NCI-H748 (cell line): ENCODE results near the gene UBQLN1.
A peak's percentile ranks its signal among the peaks of the same experiment; 100 is the strongest.
"Not testable (repeated sequence)": the region's sequence is repeated elsewhere in the genome, so short reads cannot be mapped to it uniquely, and the experiment has no call there.

Experiments used
- DNase-seq: peaks from one replicate; lab custom pipeline; 2025; ENCODE audit not compliant: unreplicated experiment; lab: John Stamatoyannopoulos, UW

The UBQLN1 gene

DNA sequence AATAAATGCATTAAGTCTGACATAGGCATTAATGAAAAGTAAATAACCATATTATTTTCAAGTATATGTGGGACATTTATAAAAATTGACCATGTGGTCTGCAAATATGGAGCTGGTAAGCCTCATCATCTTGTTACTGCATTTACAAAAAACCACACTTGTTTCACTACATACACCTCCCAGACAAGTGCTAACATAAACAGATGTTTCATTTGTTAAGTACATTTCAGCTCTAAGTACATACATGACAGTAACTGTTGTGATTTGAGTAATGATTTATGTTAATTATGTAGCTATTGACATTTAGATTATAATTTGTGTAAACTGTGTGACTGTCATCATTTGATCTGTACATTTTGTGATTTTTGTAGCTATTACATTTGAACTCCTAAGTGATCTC, 70.9 kb downstream of the UBQLN1 start:
- no peak for DNase-seq

- no peak for DNase-seq
These were observed 74.1 kb downstream of the UBQLN1 start for GRCh38 chr9:83633676-83634075.

GRCh38 chr9:83633255-83633654, 74.5 kb downstream of the UBQLN1 start:
- DNase-seq, result no peak

GRCh38 chr9:83630938-83631457, 76.8 kb downstream of the UBQLN1 start:
- DNase-seq, result no peak

DNA sequence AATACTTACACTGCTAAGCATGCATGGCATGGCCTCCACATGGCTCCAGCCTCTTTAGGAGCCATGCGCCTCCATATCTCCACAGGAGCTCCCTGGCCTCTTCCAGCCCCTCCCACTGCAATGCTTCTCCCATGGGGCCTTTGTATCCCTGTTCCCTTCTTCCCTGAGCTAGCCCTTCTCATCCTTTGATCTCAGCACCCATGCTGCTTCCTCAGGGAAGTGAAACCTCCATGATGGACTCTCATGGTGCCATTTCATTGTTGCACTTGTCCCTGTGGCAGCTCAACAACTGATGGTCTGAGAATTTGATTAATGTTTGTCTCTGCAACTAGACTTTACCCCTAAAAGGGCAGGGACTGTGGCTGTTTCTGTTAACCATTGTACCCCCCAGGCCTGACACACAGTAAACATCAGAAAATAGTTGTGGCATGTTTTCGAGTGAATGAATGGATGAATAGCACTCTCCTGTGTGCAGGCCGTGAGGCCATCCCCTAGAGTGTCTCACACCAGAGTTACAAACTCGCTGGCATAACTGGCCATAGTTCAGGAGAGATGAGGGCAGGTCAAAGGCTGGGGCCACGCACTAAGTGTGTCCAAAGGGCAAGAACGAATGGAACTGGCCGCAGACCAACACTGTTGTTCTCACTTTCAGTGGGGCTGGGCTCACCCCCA, 78.2 kb downstream of the UBQLN1 start:
- DNase-seq, result no peak

DNA sequence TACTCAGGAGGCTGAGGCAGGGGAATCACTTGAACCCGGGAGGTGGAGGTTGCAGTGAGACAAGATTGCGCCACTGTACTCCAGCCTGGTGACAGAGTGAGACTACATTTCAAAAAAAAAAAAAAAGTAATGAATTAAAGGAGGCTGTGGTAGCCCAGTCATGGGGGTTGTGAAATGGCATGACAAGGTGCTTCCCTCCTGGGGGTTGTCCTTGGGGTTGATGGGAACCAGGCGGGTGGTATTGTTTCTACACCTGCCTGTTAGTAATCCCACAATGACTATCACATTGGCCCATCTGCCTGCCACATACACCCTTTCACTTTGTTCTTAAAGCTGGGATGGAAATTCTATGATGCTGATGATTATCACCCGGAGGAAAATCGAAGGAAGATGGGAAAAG, 79.2 kb downstream of the UBQLN1 start:
- no peak for DNase-seq

DNA sequence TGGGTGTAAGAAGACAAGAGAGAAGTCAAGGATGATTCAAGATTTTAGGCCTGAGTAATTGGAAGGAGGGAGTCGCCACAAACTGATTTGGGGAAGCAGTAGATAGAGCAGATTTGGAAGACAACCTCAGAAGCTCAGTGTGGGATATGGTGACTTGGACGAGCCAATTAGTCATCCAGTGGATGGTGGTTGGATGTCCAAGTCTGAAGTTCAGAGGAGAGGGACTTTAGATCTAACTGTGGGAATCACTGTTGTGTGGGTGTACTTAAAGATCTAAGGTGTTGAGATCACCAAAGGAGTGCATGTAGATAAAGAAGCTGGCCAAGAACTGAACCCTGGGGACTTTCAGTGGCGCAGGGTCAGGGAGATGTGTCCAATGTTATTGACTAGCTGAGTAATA, 82.6 kb downstream of the UBQLN1 start:
- DNase-seq, result no peak

- DNase-seq, result no peak
These were observed 84.1 kb downstream of the UBQLN1 start for GRCh38 chr9:83623679-83624076.

DNA sequence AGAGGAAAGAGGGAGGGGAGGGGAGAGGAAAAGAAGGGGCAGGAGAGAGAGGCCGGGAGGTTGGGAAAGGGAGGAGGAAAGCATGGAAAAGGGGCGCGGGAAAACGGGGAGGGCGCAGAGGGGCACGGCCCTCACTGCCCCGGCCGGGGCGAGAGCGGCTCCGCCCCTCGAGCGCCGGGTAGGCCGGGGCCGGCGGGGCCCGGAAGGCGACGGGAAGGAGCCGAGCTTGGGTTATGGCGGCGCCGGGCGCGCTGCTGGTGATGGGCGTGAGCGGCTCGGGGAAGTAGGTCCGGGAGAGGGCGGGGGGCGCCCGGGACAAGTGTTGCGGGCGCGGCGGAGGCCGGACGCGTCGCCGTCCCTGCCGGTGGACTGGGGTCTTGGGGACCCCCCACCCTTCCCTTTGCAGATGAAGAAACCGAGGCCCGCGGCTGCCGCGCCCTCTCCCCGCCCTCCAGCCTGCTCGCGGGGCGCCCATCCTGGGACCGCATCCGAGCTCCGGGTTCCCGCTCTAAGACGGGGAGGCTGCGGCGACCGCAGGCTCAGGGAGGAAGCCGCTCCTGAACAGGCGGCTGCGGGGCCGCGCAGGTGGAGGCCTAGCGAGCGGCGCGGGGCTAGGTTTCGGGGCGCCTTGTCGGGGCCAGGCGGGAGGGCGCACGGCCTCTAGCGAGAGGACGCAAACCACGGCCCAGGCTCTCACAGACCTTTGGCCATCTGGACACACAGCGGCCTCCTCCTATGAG, 84.6 kb downstream of the UBQLN1 start, which contains the start of gene IDNK:
TSS of gene IDNK (plus strand) at position 205 of the 740 bp plus-strand sequence. CDS start at position 234, 29 bp downstream.
- peak; percentile 84 for DNase-seq

DNA sequence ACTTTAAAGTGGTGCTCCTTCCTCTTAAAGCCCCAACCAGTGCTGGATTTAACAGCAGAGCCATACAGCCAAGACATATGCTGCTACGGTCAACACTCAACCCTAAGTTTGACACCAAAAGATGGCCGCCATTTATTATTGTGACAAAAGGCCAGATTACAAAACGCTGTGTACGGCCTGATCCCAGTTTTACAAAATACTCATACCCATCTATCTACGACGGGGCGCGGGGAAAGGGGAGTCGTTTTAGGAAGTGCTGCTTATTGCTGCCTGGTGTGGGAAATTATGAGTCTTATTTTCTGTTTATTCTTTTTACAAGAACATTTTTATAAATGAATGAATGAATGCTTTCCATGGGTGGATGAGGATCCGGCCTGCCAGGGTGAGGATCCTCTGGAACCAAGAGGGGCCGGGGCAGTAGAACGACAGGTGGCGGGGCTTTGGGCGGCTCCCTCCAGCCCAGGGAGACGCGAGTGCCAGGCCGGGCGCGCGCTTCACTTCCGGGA, 85.3 kb downstream of the UBQLN1 start:
- DNase-seq, result peak; percentile 36

- peak; percentile 75 for DNase-seq
These were observed 86.7 kb downstream of the UBQLN1 start for GRCh38 chr9:83620841-83621636.

DNA sequence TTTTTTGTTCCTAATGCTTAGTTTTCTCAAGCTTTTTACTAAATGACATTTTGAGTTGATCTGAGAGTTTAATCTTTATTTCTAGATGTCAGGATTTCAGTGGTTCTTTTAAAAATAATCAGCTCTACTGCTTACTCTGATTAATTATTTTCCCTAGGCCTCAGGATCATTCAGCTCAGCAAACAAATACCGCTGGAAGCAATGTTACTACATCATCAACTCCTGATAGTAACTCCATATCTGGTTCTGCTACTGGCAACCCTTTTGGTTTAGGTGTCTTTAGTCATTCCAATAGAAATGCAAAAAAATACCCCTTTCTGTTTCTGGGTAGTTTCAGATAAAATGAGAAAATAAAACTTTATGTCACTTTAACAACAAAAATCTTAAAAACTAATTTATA, 90.5 kb downstream of the UBQLN1 start:
- DNase-seq, result no peak

GRCh38 chr9:83613298-83613697, 94.5 kb downstream of the UBQLN1 start:
- not testable (repeated sequence) for DNase-seq
